OCI-LY7 (cell line): ENCODE results near the gene ZC3H12A.

Experiments used
- EZH2phosphoT487 ChIP-seq: fragments of 200-600 bp; sonication (generic); IDR thresholded peaks from 2 replicates; pipeline ENCODE4 v1.6.1; 2018; ENCODE audit warnings: low read depth, borderline replicate concordance, mild to moderate bottlenecking, mixed run types, antibody characterized with exemption, low read length, moderate library complexity, mixed read lengths
- TF ChIP-seq, protein P1 (sequence below): fragments of 200-600 bp; sonication (generic); conservative IDR thresholded peaks from 2 replicates; pipeline ENCODE4 v1.5.1; 2014; ENCODE audit warnings: mild to moderate bottlenecking, antibody characterized with exemption, low read length, moderate library complexity, mixed read lengths

DNA sequence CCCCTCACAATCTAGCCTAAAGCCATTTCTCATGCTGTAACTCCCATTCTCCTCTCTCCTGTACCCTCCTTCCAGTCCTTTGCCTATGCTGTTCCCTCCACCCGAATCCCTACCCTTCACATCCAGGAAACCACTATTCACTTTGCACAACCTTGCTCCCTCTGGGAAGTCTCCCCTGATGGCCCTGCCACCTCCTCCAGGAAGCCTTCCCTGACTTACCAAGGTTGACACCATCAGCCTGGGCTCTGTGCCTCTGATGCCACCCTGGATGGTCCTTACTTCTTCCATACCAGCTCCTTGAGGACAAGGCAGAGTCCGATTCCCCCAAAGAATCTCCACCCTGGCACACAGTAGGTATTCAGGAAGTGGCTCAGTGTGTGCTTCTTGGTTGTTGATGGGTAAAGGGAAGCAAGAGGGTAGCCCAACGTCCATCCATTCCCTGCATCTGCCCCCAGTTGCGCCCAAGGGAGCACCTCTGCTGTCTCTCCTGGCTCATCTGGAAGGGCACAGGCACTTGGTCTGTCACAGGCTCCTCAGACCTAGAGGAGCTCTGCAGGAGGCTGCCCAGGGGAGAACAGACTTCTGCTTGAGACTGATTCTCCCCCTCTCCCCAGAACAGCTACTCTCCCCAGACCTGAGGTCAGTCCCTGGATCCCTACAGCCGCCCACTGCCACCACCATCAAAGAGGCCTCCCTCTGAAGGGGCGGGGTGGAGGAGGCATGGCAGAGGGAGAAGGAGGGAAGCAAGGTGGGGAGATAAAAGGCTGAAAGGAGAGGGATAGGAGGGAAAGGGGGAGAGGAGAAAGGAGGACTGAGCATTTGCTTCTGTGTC is 36.1 kb upstream of the ZC3H12A start:
- TF ChIP-seq, protein P1, sequence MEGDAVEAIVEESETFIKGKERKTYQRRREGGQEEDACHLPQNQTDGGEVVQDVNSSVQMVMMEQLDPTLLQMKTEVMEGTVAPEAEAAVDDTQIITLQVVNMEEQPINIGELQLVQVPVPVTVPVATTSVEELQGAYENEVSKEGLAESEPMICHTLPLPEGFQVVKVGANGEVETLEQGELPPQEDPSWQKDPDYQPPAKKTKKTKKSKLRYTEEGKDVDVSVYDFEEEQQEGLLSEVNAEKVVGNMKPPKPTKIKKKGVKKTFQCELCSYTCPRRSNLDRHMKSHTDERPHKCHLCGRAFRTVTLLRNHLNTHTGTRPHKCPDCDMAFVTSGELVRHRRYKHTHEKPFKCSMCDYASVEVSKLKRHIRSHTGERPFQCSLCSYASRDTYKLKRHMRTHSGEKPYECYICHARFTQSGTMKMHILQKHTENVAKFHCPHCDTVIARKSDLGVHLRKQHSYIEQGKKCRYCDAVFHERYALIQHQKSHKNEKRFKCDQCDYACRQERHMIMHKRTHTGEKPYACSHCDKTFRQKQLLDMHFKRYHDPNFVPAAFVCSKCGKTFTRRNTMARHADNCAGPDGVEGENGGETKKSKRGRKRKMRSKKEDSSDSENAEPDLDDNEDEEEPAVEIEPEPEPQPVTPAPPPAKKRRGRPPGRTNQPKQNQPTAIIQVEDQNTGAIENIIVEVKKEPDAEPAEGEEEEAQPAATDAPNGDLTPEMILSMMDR = no peak
- TF ChIP-seq EZH2phosphoT487 = no peak
